OCI-LY7 (cell line): ENCODE measurements around the gene PACS1. TPM values are rescaled to one million over a fixed set of nuclear protein-coding genes. Genes with fewer than 3 reads are reported as not detected.

Source experiments
- BruUV-seq: library from RNA; stranded (reverse); fragments of 400-500 nt; replicated peaks from 2 replicates; lab custom pipeline; 2021; lab: Mats Ljungman, UMichigan
- CTCF ChIA-PET: fragments of 300-600 bp; sonication (Branson Sonifier 250); formaldehyde crosslinking; loops from one replicate; lab custom pipeline; 2022; ENCODE audit warnings: antibody characterized with exemption; ENCODE audit not compliant: unreplicated experiment; lab: Charles Lee
- POLR2A ChIA-PET: fragments of 300-600 bp; sonication (Branson Sonifier 250); formaldehyde crosslinking; loops from one replicate; lab custom pipeline; 2022; ENCODE audit warnings: antibody characterized with exemption; lab: Charles Lee
- DNase-seq: peaks from one replicate; pipeline ENCODE4 v3.0.0-alpha.2; 2015; ENCODE audit warnings: low spot score
- H2AFZ ChIP-seq: fragments of 200-600 bp; sonication (generic), shearing (Covaris generic); 2 replicates; pipeline ENCODE4 v1.6.1; 2014; ENCODE audit warnings: mild to moderate bottlenecking, antibody characterized with exemption, low read length, moderate library complexity
- H3K27ac ChIP-seq: fragments of 200-600 bp; sonication (generic); 2 replicates; pipeline ENCODE4 v1.5.1; 2014; ENCODE audit warnings: mixed run types, low read depth, mild to moderate bottlenecking, moderate library complexity, low read length, inconsistent platforms; ENCODE audit not compliant: poor library complexity, severe bottlenecking
- H3K36me3 ChIP-seq: fragments of 200-600 bp; sonication (generic); 2 replicates; pipeline ENCODE4 v1.6.1; 2014; ENCODE audit warnings: mild to moderate bottlenecking, antibody characterized with exemption, low read length, moderate library complexity, mixed read lengths; ENCODE audit not compliant: insufficient read depth
- H3K4me1 ChIP-seq: fragments of 200-600 bp; sonication (generic); 2 replicates; pipeline ENCODE4 v1.5.1; 2014; ENCODE audit warnings: mild to moderate bottlenecking, low read length; ENCODE audit not compliant: insufficient read depth, poor library complexity, severe bottlenecking
- H3K4me2 ChIP-seq: fragments of 200-600 bp; sonication (generic); 2 replicates; pipeline ENCODE4 v1.6.1; 2014; ENCODE audit warnings: mild to moderate bottlenecking, low read length
- H3K4me3 ChIP-seq: fragments of 200-600 bp; sonication (generic); 2 replicates; pipeline ENCODE4 v1.5.1; 2014; ENCODE audit warnings: mild to moderate bottlenecking, low read depth, low read length; ENCODE audit not compliant: poor library complexity, severe bottlenecking
- H3K79me2 ChIP-seq: fragments of 200-600 bp; sonication (generic); 2 replicates; pipeline ENCODE4 v1.6.1; 2016; ENCODE audit warnings: low read depth, mild to moderate bottlenecking, low read length, moderate library complexity, mixed read lengths; ENCODE audit not compliant: insufficient read depth
- H3K9me2 ChIP-seq: fragments of 200-600 bp; sonication (generic); 2 replicates; pipeline ENCODE4 v1.6.1; 2016; ENCODE audit warnings: mild to moderate bottlenecking, low read length, mixed read lengths; ENCODE audit not compliant: insufficient read depth
- H3K9me3 ChIP-seq: fragments of 200-600 bp; sonication (generic); 2 replicates; pipeline ENCODE4 v1.6.1; 2014; ENCODE audit warnings: mild to moderate bottlenecking, mixed run types, low read length, mixed read lengths
- H4K20me1 ChIP-seq: fragments of 200-600 bp; sonication (generic); 2 replicates; pipeline ENCODE4 v1.6.1; 2014; ENCODE audit warnings: mild to moderate bottlenecking, antibody characterized with exemption, low read length, moderate library complexity, mixed read lengths; ENCODE audit not compliant: insufficient read depth
- CTCF ChIP-seq: fragments of 200-600 bp; sonication (generic); conservative IDR thresholded peaks from 2 replicates; pipeline ENCODE4 v1.5.1; 2014; ENCODE audit warnings: mild to moderate bottlenecking, antibody characterized with exemption, low read length, moderate library complexity, mixed read lengths
- EZH2phosphoT487 ChIP-seq: fragments of 200-600 bp; sonication (generic); IDR thresholded peaks from 2 replicates; pipeline ENCODE4 v1.6.1; 2018; ENCODE audit warnings: low read depth, borderline replicate concordance, mild to moderate bottlenecking, mixed run types, antibody characterized with exemption, low read length, moderate library complexity, mixed read lengths
- intact Hi-C: fragments of 100-400 bp; cut with micrococcal nuclease; formaldehyde crosslinking; loops from one replicate; pipeline ENCODE4 v1.10.0; 2022; ENCODE audit not compliant: unreplicated experiment
- total RNA-seq, 2 experiments: library from RNA; depleted of rRNA in 1 of 2; stranded (reverse); fragments of >200 nt in 1 of 2; shearing (Covaris generic) in 1 of 2; gene quantifications; 2 replicates each; pipeline ENCODE4 v1.2.3, GENCODE V29; 2014 to 2022

The PACS1 gene
- total RNA-seq, 2 experiments from 2014 or later, result 23.7 to 52.5 TPM

DNA sequence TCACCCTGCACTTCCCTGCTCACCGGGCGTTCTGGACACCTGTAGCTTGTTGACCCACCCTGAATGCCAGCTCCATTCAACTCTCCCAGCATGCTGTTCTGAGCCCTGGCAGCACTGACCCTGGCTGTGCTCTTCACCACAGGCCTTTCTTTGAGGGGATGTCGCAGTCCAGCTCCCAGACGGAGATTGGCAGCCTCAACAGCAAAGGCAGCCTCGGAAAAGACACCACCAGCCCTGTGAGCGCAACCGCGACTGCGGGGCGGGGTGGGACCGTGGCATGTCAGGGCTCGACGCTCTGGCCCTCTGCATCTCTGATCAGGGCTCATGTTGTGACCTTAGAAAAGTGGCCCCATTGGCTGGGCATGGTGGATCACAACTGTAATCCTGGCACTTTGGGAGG, 150.9 kb downstream of the PACS1 start:
- H3K4me2 ChIP-seq, result no peak overlapping the region
- no peak overlapping the region for H3K27ac ChIP-seq
- no peak overlapping the region for H2AFZ ChIP-seq
- no peaks in the 10 kb centered on the region for H3K9me2 ChIP-seq
- POLR2A ChIA-PET, result interaction anchor here (1.0 kb wide), 1 partner anchor 68 kb away, joined by 7 read pairs; the partner anchor contains the start of gene YIF1A
- peaks cover 5% of the 10 kb centered on the region for H3K4me1 ChIP-seq
- H3K9me3 ChIP-seq, result no peaks in the 10 kb centered on the region
- no TSS peak for BruUV-seq
- intact Hi-C loops, result no loop called here
- DNase-seq, result no peak
- TF ChIP-seq EZH2phosphoT487 (no peak), CTCF (no peak)
- H3K79me2 ChIP-seq, result no peaks in the 10 kb centered on the region
- H3K4me3 ChIP-seq, result no peak overlapping the region
- no peaks in the 10 kb centered on the region for H4K20me1 ChIP-seq
- peaks cover 9% of the 10 kb centered on the region; the same call in 1 of the 2 replicates for H3K36me3 ChIP-seq
- CTCF ChIA-PET, result no interaction called here

GRCh38 chr11:66221726-66222236, 151.7 kb downstream of the PACS1 start:
- TF ChIP-seq CTCF, result no peak
- no peak for TF ChIP-seq EZH2phosphoT487
- BruUV-seq, result no TSS peak
- no peaks in the 10 kb centered on the region for H3K9me3 ChIP-seq
- H2AFZ ChIP-seq, result no peak overlapping the region
- ChIA-PET CTCF (no interaction called here), POLR2A (no interaction called here)
- no peaks in the 10 kb centered on the region for H4K20me1 ChIP-seq
- intact Hi-C loops, result loop anchor here (1.0 kb wide), 2 partner anchors 37 to 61 kb away; no protein-coding TSS in a partner anchor
- no peaks in the 10 kb centered on the region for H3K9me2 ChIP-seq
- no peak overlapping the region for H3K4me3 ChIP-seq
- no peak overlapping the region for H3K27ac ChIP-seq
- peaks cover 5% of the 10 kb centered on the region for H3K4me1 ChIP-seq
- no peak for DNase-seq
- no peak overlapping the region for H3K4me2 ChIP-seq
- peaks cover 1% of the 10 kb centered on the region; the same call in 1 of the 2 replicates for H3K36me3 ChIP-seq
- H3K79me2 ChIP-seq, result no peaks in the 10 kb centered on the region
